ENCODE data around the gene INS. TPM values are rescaled to one million over a fixed set of nuclear protein-coding genes. Genes with fewer than 3 reads are reported as not detected.

INS gene
- total and polyA plus RNA-seq, 2 of the 8 experiments (the other 6 are each of a cell fraction or from before 2014, with no cell fraction given) = not detected

GRCh38 chr11:2121227-2122130 lies 39.5 kb downstream of the INS start:
- CTCF ChIA-PET (ENCODE audit: partially characterized antibody) = interaction anchor here (0.9 to 3.0 kb wide), 9 partner anchors 8 to 84 kb away, joined by 3 to 21 read pairs (median 4); no protein-coding TSS in a partner anchor
- Histone ChIP-seq H3K9me3 (ENCODE audit: insufficient read depth in 2 of 2, low read depth in 1 of 2, low read length in 1 of 2) (peaks cover 4 to 6% of the 10 kb centered on the region in 2 experiments; a peak in 3 of 4 replicates), H4K5ac (ENCODE audit: insufficient read length, low read depth, low read length) (no peak overlapping the region), H3K27ac (ENCODE audit: low read depth, low read length) (no peak overlapping the region), H3K4ac (replicated peaks; ENCODE audit: insufficient read length, low read depth, low read length) (no peak overlapping the region), H3K79me1 (ENCODE audit: low read depth, low read length) (no peaks in the 10 kb centered on the region), H3K36me3 (ENCODE audit: control insufficient read depth in 2 of 4, insufficient read depth in 4 of 4, low read length in 3 of 4) (no peaks in the 10 kb centered on the region), H2AK5ac (ENCODE audit: low read depth, low read length) (no peak overlapping the region), H3K23ac (ENCODE audit: insufficient read length) (no peak overlapping the region), H3K4me3 (ENCODE audit: extremely low read depth in 1 of 4, insufficient read depth in 2 of 4, low read depth in 3 of 4, low read length in 4 of 4) (no peak overlapping the region), H4K20me1 (replicated peaks in 1 of 2; ENCODE audit: control insufficient read depth in 1 of 2, insufficient read depth in 2 of 2, low read length in 2 of 2) (peaks cover 0 to 3% of the 10 kb centered on the region in 2 experiments), H2BK120ac (replicated peaks; ENCODE audit: low read depth, low read length) (no peak overlapping the region), H2BK20ac (ENCODE audit: low read length) (no peak overlapping the region), H2AFZ (ENCODE audit: low read length) (no peak overlapping the region), H3K4me2 (ENCODE audit: insufficient read depth in 1 of 2, low read depth in 2 of 2, low read length in 2 of 2) (no peak overlapping the region), H2BK5ac (ENCODE audit: low read depth, low read length) (no peak overlapping the region), H3K79me2 (ENCODE audit: control insufficient read depth in 1 of 2, insufficient read depth in 2 of 2, low read length in 2 of 2) (no peaks in the 10 kb centered on the region), H2BK12ac (ENCODE audit: low read depth, low read length) (peak overlapping the region; percentile 39; the same call in 1 of the 2 replicates), H3K9ac (replicated peaks in 1 of 4; ENCODE audit: extremely low read depth in 1 of 4, low read depth in 3 of 4, low read length in 3 of 4) (no peak overlapping the region), H3K18ac (ENCODE audit: extremely low read depth, low read length) (no peak overlapping the region; the same call in 1 of the 2 replicates), H4K91ac (replicated peaks; ENCODE audit: insufficient read length, low read length) (no peak overlapping the region), H3K56ac (replicated peaks; ENCODE audit: insufficient read length, low read depth, low read length) (no peak overlapping the region), H3K14ac (ENCODE audit: insufficient read length) (no peak overlapping the region), H3K27me3 (replicated peaks in 1 of 4; ENCODE audit: control insufficient read depth in 3 of 4, extremely low read depth in 1 of 4, insufficient read depth in 3 of 4, low read length in 3 of 4) (no peaks in the 10 kb centered on the region; a peak in 1 of 7 replicates), H4K8ac (ENCODE audit: extremely low read depth, insufficient read depth, low read length) (peak overlapping the region; percentile 11; the same call in 1 of the 2 replicates), H3K4me1 (replicated peaks in 1 of 4; ENCODE audit: control insufficient read depth in 3 of 4, insufficient read depth in 4 of 4, low read length in 3 of 4) (peaks cover 0 to 5% (median 0%) of the 10 kb centered on the region in 4 experiments; a peak in 1 of 7 replicates), H3K23me2 (ENCODE audit: low read depth, low read length) (peaks cover 14% of the 10 kb centered on the region; the same call in 1 of the 2 replicates), H2BK15ac (ENCODE audit: low read length) (no peak overlapping the region)
- TF ChIP-seq RXRA (IDR thresholded peaks at IDR 0.05; ENCODE audit: insufficient read depth, low read depth, low read length) = no peak
- TF ChIP-seq KDM5A (IDR thresholded peaks at IDR 0.05; ENCODE audit: low read length) = no peak
- TF ChIP-seq EZH2 (IDR thresholded peaks at IDR 0.05; ENCODE audit: low read depth, low read length, severe bottlenecking) = no peak
- TF ChIP-seq CBX8 (IDR thresholded peaks at IDR 0.05; ENCODE audit: borderline replicate concordance, low read depth, low read length) = no peak
- no peak for TF ChIP-seq BRCA1 (IDR thresholded peaks at IDR 0.05; ENCODE audit: low read depth, low read length)
- no peak for FAIRE-seq
- POLR2A ChIA-PET (ENCODE audit: partially characterized antibody) = interaction anchor here (0.9 to 1.5 kb wide), 3 partner anchors 11 to 25 kb away, joined by 4 to 5 read pairs (median 4); no protein-coding TSS in a partner anchor
- WGBS, 2 experiments (ENCODE audit: extremely low coverage in 1 of 2, insufficient coverage in 1 of 2, insufficient read length in 1 of 2, insufficient replicate concordance in 2 of 2, low coverage in 1 of 2, low lambda C conversion rate in 2 of 2, missing lambda C conversion rate in 1 of 2) = 88% methylated on average over 18 of the region's 21 CpGs; no CpG with 5 or more reads in 1 of the 2 experiments
- no peak for DNase-seq (ENCODE audit: low read depth in 1 of 2, low spot score in 2 of 2)

Measured in H1 (cell line).